Endometrial microvascular endothelial cells (primary cell): ENCODE data around the gene PRKAA2. TPM values are rescaled to one million over a fixed set of nuclear protein-coding genes. Genes with fewer than 3 reads are reported as not detected.
"Not testable (repeated sequence)": the region's sequence is repeated elsewhere in the genome, so short reads cannot be mapped to it uniquely, and the experiment has no call there.

ENCODE experiments used
- in situ Hi-C: cut with HindIII; loops from 2 replicates; pipeline ENCODE4 v1.10.0; 2017; ENCODE audit warnings: low sequenced_read_pairs, low pct_unique_long_range_greater_than_20kb; ENCODE audit errors: inconsistent ontology term
- total RNA-seq: library from RNA; depleted of rRNA; stranded (reverse); fragments of >200 nt; gene quantifications from one replicate; pipeline ENCODE4 v1.2.3, GENCODE V29; 2015; ENCODE audit errors: inconsistent ontology term

PRKAA2 gene
- total RNA-seq: under 0.01 TPM

DNA sequence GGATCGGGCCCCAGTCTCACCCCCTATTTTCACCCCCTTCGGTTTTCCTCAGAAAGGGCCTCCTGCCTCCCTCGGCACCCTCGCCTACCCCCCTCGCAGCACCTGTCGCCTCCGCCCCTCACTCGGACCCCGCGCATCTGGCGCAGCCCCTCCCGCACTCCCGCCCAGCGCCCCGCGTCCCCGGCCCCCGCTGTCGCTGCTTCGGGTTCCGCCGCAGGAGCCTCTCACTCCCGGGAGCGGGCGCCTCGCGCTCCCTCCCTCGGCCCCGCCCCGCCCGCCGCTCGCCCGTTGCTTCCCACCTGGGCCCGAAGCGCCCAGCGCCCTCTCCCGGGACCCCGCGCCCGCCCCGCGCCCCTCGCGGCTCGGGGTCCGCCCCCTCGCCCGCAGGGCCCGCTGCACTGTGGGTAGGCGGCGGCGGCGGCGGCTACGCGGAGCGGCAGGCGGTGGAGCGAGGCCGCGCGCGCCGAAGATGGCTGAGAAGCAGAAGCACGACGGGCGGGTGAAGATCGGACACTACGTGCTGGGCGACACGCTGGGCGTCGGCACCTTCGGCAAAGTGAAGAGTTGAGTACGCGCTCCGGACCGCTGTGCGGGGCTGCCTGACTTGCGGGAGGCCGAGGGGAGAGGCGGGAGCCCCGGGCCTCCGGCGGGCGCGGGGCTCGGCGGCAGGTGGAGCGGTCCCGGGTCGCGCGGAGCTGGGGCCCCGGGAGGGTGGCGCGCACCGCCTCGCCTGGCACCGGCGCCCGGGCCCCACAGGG, at the start of gene PRKAA2:
Gene PRKAA2, plus strand, starts transcription at position 396 of the 758 bp plus-strand sequence. Its CDS starts 74 bp downstream, at position 470.
- in situ Hi-C loops: no loop called here

DNA sequence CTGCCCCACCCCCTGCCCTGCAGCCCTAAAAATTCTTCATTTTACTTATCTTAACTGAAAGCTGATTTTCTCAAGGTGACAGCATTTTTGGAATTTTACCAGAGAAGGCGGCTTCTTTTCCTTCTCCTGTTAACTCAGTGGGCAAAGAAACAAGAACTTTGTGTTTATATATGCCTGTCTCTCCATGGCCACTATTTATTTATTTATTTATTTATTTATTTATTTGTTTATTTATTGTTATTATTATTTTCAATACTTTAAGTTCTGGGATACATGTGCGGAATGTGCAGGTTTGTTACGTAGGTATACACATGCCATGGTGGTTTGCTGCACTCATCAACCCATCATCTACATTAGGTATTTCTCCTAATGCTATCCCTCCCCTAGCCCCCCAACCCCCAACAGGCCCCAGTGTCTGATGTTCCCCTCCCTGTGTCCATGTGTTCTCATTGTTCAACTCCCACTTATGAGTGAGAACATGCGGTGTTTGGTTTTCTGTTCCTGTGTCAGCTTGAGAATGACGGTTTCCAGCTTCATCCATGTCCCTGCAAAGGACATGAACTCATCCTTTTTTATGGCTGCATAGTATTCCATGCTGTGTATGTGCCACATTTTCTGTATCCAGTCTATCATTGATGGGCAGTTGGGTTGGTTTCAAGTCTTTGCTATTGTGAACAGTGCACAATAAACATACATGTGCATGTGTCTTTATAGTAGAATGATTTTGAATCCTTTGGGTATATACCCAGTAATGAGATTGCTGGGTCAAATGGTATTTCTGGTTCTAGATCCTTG, 49.5 kb upstream of the PRKAA2 start:
- in situ Hi-C loops: not testable (repeated sequence)

DNA sequence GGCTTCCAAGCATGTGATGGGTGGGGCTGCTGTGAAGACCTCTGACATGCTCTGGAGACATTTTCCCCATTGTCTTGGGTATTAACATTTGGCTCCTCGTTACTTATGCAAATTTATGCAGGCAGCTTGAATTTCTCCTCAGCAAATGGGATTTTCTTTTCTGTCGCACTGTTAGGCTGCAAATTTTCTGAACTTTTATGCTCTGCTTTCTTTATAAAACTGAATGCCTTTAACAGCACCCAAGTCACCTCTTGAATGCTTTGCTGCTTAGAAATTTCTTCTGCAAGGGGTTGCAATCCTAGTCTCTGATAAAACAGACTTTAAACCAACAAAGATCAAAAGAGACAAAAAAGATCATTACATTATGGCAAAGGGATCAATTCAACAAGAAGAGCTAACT, 35.0 kb upstream of the PRKAA2 start:
- in situ Hi-C loops: not testable (repeated sequence)

DNA sequence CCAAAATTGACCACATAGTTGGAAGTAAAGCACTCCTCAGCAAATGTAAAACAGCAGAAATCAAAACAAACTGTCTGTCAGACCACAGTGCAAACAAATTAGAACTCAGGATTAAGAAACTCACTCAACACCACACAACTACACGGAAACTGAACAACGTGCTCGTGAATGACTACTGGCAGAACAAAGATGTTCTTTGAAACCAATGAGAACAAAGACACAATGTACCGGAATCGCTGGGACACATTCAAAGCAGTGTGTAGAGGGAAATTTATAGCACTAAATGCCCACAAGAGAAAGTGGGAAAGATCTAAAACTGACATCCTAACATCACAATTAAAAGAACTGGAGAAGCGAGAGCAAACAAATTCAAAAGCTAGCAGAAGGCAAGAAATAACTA, 34.3 kb upstream of the PRKAA2 start:
- in situ Hi-C loops: not testable (repeated sequence)

DNA sequence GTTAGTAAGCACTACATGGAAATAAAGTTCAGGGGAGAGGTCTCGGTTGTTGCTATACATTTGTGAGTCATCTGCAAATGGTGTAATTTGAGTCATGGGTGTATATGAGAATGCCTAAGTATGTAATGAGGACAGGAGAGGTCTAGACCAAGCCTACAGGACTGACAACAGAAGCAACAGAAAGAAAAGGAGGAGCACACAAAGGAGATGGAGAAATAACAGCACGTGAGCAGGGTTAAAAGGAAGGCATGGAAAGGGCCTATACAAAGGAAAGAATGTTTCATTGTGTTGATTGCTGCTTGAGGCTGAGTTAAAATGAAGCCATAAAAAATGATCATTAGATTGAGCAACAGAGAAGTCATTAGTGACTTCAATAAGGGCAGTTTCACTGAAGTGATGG, 28.0 kb upstream of the PRKAA2 start:
- in situ Hi-C loops: no loop called here

DNA sequence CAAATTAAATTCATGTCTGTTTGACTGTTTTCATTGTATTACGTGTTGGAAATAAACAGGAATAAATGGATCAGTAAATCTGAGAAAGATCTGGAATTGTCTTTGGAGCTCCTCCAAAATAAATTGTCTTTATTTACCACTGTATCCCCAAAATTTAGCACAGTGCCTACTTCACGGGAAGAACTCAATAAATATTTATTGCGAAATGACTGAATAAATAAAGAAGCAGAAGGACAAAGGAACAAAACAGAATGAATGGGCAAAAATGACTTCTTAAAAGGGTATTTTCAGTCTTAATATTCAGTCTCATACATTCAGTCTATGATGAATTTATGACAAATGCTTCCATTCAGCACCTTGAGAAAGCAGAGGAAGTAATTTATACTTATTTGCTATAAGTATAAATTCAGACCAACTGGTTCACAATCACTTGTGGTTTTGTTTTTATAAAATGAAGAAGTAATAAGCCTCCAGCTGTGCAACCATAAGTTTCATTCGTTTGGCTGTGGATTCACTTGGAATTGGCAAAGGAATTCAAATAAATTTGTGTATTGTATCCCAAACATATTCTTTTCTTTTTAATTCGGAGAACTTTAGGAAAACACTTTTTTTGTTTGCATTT, 19.2 kb upstream of the PRKAA2 start:
- in situ Hi-C loops: no loop called here

DNA sequence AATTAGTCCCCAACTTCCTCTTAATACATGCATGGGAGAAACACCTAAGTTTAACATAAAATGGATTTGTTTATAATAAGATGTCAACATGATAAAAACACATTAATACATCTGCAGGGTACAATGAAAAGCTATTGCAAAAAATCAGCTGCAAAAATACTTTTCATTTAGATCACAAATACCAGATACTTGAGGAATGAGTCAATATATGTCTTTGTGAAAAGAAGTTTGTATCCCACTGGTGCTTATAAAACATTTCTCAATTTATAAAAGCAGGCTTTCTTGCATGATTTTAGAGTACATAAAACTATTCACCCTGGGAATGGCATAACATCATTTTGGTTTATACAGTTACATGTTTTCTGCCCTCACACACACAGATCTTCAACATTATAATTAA, 18.6 kb upstream of the PRKAA2 start:
- in situ Hi-C loops: no loop called here

DNA sequence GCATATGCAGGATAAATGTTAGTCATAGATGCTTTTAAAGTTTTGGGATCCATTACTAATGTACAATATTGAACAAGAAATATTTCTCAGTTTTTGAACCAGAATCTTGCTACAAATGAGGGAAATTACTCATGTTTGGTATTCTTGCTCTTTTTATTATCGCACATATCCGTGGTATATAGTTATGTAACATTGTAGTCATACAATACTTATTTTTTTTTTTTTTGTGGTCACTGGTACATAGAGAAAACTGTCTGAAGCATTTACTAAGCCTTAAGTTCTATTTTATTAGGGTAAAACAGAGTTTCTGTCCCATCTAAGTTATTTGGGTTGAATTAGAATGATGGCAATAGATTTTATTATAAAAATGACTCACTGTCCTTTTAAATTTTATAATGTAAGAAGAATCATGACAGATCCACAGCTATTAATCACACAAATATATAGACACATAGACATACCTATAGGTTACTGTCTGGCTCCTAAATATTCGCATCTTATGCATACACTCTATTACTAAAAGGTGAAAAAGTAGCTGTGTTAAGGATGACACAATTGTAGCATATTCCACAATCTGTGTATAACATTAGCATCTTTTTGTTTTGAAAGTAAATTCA, 18.0 kb upstream of the PRKAA2 start:
- in situ Hi-C loops: no loop called here

DNA sequence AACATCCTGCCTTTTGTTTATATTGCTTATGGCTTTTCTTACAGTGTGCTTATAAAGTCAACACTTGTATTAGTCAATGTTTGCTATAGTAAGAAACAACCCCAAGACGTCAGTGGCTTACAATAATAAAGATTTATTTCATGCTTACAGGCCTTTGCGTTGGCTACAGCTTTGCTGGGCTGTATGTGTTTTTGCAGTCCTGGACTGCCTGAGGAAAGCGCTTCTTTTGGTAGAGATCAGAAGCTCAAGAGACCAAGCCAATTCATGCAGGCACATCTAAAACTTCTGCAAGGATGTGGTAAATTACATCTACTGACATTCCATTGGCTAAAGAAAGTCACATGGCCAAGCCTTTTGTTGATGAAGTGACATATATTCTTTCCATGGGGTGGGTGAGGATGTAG, 17.5 kb upstream of the PRKAA2 start:
- in situ Hi-C loops: no loop called here

DNA sequence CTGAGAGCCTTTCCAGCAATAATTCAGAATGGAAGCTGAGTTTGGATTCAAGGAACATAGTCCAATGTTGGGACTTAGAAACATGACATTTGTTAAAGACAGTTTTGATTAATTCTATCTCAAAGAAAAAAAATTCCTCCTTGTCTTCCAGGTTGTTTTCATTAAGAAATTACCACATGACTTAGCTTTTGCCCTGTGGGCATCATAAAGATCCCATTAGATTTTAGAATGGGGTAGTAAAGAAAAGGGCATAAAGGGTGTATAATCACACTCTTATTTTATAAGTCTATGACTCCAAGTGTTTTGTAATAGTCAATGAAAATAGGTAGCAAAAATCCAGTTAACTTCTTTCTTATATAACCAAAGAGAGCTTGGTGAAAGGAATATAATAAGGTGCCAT, 14.3 kb upstream of the PRKAA2 start:
- in situ Hi-C loops: no loop called here

DNA sequence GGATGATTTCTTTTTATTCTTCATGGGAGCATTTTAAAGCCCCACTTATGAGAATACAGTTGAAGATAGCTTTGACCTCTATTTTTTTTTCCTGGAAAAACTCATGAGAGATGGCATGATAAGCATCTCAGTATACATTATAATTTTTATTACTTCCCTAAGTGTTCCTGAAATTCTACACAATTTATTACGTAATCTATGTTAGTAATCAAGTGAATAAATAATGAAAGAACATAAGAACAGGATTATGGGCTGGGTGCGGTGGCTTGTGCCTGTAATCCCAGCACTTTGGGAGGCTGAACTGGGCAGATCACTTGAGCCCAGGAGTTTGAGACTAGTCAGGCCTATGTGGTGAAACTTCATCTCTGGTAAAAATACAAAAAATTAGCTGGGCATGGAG, 13.2 kb upstream of the PRKAA2 start:
- in situ Hi-C loops: no loop called here

DNA sequence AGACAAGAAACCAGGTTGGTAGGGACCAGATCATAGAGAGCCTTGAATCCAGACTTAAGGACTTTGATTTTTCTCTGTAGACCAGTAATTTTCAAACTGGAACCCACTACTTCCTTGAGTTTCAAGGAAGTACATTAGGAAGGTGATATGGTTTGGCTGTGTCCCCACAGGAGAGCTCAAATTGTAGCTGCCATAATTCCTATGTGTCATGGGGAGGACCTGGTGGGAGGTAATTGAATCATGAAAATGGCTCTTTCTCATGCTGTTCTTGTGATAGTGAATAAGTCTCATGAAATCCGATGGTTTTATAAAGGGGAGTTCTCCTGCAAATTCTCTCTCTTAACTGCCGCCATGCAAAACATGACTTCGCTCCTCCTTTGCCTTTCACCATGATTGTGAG, 10.1 kb upstream of the PRKAA2 start:
- in situ Hi-C loops: no loop called here

DNA sequence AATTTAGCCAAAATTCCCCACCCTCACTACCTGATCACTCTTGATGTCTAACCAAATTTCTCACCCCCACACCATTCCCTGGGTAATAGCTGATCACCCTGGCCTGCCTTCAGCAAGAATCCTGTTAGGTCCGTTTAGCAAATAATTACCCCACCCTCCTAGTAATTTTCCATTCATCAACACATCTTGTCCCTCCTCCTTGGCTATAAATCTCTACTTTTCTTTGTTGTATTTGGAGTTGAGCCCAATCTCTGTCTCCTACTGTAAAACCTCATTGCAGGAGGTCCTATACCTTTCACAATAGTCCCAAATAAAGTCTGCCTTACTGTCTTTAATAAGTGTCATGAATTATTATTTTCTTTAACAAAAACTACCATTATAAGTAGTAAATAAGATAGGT, 6.9 kb upstream of the PRKAA2 start:
- in situ Hi-C loops: no loop called here

DNA sequence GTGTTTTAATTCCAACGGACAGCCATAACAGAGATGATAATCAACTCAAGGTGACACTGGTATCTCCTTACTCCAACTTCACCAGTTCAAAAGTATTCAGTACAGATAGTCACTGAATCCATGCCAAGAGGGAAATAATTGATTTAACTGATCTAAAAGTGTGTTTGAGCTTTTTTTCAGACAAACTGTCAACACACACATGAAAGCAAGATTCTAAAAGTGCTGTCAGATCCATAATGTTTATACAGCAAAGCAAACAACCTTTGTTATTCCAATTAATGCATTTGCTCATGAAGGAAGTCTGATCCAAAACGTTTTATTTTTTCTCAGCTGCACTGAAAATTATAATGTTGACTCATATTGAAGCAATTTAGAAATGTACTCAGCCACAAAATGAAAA, 5.9 kb upstream of the PRKAA2 start:
- in situ Hi-C loops: no loop called here

DNA sequence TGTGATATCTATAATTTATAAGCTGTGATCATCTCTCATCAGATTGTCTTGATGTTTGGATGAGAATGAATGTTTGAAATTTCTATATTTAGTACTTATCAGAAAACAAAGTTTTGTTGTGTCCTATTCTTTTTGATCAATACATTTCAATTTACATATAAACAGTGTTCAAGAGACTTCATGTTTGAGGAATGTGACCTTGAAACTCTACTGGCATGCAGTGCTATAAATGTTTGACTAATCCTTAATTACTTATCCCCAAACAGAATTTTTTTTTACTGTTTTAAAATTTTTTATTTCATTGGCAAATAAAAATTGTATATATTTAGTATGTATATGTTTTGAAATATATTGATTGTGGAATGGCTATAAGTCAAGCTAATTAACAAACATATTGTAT, 1.5 kb upstream of the PRKAA2 start:
- in situ Hi-C loops: no loop called here

DNA sequence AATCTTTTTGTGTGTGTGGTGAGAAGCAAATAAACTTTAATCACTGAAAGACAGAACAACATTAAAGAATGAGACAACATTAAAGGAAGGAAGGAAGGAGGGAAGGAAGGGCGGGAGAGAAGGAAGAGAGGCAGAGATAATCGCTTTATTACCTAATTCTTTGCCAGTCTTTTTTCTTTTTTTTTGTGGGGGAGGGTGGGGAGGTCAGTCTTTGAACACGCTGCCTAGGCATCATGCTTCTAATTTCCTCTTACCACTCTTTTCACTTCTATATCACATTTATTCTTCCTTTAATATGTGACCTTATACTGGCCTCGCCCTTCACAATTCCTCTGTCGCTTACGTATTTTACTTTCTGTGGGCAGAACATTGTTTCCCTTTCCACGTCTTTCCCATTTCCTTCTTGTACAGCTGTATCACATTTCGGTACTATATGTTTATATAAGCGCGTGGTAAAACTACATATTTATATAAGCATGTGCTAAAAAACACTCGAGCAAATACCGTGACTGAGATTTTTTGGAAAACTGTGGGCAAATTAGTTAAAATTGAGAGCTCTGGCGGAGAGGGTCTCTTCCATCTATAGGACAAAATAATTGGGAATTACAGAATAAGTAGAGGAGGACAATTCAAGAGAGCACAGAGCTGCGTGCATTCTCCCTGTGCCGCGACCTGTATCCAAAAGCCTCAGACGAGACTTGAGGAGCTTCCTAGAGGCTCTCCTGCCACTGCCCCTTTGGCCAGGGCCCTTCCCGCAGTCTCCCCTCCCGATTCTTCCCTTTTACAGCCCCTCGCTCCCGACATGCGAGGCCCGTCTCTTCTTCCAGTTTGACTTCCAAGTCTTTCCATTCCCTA, 823 bp upstream of the PRKAA2 start:
- in situ Hi-C loops: no loop called here

DNA sequence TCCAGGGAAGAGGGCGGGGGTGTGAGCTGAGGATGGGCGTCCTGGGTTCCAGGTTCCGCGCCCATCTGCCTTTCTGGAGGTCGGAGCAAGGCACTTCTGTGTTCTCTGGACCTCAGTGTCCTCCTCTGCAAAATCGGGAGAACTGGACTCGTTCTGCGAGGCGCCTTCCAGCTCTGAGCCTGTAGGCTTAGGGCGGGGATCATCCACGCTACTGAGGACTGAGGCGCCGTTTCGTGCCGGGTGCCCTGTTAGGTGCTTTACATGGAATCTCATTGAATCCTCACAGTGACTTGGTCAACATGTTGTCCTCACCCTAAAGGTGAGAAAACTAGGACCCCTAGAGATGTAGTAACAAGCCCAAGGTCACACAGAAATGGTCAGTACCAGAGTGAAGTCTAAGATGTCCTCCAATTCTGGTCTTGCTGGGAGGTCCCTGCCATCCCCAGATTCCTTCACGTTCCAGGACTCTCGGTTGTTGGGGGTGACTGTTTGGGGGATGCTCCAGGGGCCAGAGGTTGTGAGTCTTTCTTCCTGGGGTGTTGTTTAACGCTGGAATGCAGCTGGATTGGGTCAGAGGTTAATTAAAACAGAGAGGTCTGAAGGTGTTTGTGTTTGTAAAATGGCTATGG, 677 bp downstream of the PRKAA2 start:
- in situ Hi-C loops: no loop called here

DNA sequence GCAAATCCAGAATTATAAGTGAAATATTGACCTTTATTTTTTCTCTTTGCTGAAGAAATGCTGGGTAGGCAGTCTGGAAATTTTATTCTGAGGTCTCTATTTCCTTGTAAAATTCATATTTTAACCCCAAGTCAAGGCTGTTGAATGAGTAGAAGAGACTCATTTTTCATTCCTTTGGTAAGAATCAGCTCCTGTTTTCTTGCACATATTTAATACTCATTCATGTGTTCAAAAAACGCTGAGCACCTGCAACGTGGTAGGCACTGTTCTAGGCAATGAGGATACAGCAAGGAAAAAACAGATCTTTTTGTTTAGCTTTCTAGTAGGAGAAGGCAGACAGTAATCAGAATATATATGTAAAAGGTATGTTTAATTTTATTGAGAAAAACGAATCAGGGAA, 1.5 kb downstream of the PRKAA2 start:
- in situ Hi-C loops: no loop called here
